Measurements from ENCODE around the gene TSKS.

The TSKS gene

GRCh38 chr19:49793561-49793840 lies 30.4 kb upstream of the TSKS start:
- DNase-seq: peak; percentile 47

- no peak for DNase-seq
These were observed 29.9 kb upstream of the TSKS start for GRCh38 chr19:49792829-49793560.

GRCh38 chr19:49791776-49792445 lies 28.8 kb upstream of the TSKS start:
- no peak for DNase-seq

- DNase-seq: no peak
These were observed 27.8 kb upstream of the TSKS start for GRCh38 chr19:49790866-49791265.

DNA sequence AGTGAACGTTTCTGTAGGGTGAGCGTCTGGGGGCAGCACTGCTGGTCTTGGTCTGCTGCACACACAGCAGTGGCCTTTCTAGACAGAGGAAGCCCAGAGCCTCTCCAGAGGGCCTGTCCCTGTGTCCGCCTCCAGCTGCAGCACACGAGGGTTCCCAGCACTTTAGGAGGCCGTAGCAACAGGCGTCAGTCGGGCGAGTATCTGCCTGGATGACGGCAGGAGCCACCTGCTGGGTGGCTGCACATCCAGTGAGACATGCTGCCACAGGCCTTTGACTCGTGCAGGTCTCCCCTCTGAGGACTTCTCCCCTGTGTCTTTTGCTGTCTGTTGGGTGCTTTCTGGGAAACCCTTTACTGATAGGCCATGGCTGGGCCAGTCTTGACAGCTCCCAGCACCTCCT lies 25.8 kb upstream of the TSKS start:
- DNase-seq: no peak

- no peak for DNase-seq
These were observed 24.6 kb upstream of the TSKS start for GRCh38 chr19:49787746-49788145.

- DNase-seq: no peak
These were observed 23.3 kb upstream of the TSKS start for GRCh38 chr19:49786376-49786820.

GRCh38 chr19:49782515-49782914 lies 19.4 kb upstream of the TSKS start:
- no peak for DNase-seq

DNA sequence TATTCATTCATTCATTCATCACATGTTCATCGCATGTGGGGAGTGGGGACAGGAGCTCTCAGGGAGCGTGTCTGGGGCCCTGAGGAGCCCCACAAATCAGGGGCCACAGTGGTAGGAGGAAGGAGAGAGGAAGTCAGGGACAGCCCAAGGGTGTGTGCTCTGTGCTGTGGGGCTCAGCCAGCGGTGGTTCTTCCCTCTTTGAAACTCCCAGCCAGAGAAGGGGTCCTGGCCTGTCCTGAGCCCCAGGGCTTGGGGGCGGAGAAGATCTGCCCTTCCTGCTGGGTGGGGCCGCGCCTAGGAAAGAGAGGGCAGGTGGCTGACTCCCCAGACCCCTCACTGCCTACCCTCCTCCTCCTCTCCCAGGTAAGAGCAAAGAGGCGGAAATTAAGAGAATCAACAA lies 18.3 kb upstream of the TSKS start:
- DNase-seq: no peak

GRCh38 chr19:49780861-49781260 lies 17.8 kb upstream of the TSKS start:
- no peak for DNase-seq

DNA sequence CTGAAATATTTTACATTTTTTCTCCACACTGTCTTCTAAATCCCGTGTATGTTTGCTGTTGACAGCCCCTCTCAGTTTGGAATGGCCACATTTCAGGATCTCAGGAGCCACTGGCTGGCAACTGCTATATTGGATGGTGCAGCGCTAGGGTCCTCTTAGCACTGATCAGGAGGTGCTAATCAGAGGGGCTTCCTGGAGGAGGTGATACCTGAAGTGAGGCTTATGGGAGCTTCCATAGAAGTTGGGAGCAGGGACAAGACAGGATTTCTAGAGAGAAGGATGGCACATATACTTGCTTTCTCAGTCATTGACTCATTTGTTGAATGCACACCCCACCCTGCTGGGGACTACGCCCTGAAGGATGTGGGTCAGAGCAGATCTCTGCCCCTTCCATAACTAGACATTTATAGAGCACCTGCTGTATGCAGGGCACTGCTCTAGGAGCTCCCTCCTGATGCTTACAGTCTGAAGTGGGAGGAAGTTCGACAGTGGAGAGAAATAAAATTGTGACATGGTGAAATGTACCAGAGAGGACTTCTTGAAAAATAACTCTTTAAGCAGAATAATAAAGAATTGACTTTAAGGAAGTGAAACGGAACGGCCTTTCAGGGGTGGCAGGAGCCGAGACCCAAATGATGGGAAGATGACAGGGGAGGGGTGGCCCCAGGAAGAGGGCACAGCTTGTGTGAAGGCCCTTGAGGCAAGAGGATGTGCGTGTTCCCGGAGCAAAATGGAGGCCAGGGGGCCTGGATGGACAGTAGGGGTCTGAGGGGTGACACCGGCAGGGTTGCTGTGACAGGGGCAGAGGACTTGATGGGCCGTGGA lies 16.8 kb upstream of the TSKS start:
- DNase-seq: no peak

DNA sequence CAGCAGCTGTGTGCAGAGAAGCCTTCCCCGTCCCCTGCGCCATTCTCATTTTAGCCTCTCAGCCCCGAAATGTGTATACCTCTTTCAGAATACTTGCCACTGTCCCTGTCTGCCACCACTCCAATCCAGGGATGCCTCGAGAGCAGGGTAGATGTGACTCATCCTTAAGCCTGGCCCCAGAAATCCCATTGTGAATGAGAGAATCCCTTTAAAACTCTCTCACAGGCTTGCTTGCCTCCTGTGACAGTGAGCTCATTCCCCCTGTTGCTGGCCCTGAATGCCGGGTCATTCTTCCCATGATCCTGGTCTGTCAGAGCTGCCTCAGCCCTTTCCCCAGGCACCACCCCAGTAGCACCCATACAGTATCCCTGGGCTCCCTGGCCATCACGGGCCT lies 13.3 kb upstream of the TSKS start:
- DNase-seq: no peak

- DNase-seq: no peak
These were observed 12.8 kb upstream of the TSKS start for GRCh38 chr19:49775742-49776370.

- DNase-seq: no peak
These were observed 11.9 kb upstream of the TSKS start for GRCh38 chr19:49774969-49775368.

DNA sequence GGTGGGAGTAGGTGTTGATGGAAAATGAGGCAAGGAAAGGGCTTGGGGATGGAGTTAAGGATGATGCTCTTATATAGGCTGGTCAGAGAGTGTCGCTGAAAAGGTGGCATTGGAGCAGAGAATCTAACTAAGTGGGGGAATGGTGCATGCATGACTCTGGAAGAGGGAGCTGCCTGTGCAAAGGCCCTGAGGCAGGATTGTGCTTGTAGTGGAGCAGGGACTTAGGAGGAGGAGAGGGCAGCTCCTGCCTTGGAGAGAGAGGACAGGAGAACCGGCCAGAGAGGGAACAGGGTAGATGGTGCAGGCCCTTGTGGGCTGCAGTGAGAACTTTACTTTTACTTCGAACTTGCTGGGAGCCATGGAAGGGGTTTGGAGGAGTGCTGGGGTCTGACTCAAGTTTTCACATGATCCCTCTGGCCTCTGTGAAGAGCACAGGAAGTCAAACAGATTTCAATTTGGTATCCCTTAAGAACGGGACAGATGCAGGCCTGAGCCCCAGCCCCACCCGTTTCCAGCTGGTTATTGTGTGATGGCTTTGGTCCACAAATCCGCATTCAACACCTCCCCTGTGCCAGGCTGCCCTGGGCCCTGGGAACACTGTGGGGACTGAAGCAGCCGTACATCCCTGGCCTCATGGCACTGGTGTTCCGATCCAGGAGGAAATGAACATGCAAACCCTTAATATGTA lies 10.7 kb upstream of the TSKS start:
- DNase-seq: no peak

GRCh38 chr19:49772850-49773432 lies 9.8 kb upstream of the TSKS start:
- DNase-seq: no peak

DNA sequence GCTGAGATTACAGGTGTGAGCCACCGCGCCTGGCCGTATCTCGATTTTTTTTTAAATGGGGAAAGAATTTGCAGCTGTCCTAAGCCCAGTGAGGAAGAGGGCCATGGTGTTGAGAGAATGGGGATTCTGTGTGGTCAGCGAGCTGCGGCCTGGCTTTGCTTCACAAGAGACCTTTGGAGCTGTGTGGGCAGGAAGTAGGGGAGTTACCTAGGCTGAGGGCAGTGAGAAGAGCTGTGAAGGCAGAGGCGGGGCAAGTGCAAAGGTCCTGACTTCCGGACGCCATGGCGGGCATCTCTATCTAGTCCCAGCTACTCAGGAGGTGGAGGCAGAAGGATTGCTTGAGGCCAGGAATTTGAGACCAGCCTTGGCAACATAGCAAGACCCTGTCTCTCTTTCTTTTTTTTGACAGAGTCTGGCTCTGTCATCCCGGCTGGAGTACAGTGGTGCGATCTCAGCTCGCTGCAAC lies 8.6 kb upstream of the TSKS start:
- no peak for DNase-seq

DNA sequence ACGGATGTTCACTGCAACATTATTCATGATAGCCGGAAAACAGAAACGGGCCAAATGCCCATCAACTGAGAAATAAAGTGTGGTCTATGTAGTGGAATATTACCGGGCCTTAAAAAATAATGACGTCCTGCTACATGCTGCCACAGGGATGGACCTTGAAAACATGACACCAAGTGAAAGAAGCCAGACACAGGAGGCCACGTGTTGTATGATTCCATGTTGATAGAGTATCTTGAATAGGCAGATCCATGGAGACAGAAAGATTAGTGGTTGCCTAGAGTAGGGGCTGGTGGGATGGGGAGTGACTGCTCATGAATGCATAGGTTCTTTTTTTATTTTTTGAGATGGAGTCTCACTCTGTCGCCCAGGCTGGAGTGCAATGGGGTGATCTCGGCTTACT lies 7.4 kb upstream of the TSKS start:
- DNase-seq: no peak

- no peak for DNase-seq
These were observed 5.0 kb upstream of the TSKS start for GRCh38 chr19:49767967-49768581.

DNA sequence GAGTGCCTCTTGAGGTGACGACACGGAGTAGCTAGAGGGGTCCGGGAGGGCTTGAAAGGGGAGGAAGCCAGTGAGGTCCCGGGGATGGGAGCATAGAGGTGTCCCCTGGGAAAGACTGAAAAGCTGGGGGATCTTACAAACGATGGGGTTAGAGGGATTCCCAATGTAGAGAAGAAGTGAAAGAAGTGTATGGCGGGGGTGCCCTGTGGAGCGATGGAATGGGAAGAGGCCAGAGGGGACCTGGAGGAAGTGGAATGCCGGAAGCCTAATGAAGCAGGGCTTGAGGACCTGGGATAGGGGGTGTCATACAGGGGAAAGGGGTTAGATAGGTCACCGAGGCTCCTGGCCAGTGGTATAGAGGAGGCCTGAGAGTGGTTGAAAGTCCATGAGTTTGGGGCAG lies 4.3 kb upstream of the TSKS start:
- DNase-seq: peak; percentile 32

- no peak for DNase-seq
These were observed 3.8 kb upstream of the TSKS start, which contains the start of gene AP2A1 for GRCh38 chr19:49766930-49767299. TSS of gene AP2A1 (plus strand) at chr19:49767001. CDS start at chr19:49767134, 133 bp downstream.
